ENCODE measurements around the gene EFNA3.

Gene EFNA3

GRCh38 chr1:155070158-155070621, 8.4 kb upstream of the EFNA3 start:
- DNase-seq = no peak

GRCh38 chr1:155070721-155071569, 7.7 kb upstream of the EFNA3 start:
- DNase-seq = no peak

GRCh38 chr1:155071701-155072100, 6.9 kb upstream of the EFNA3 start:
- DNase-seq = no peak

GRCh38 chr1:155072531-155073289, 5.9 kb upstream of the EFNA3 start:
- no peak for DNase-seq

GRCh38 chr1:155073377-155074242, 5.0 kb upstream of the EFNA3 start:
- DNase-seq = no peak

GRCh38 chr1:155075535-155075934, 3.1 kb upstream of the EFNA3 start:
- DNase-seq = no peak

- DNase-seq = no peak
These were observed 2.3 kb upstream of the EFNA3 start for GRCh38 chr1:155076371-155076770.

- DNase-seq = no peak
These were observed 1.3 kb upstream of the EFNA3 start for GRCh38 chr1:155077346-155077745.

GRCh38 chr1:155077758-155078445, 735 bp upstream of the EFNA3 start:
- no peak for DNase-seq

GRCh38 chr1:155079210-155079486, 511 bp downstream of the EFNA3 start:
- no peak for DNase-seq

- DNase-seq = no peak
These were observed 1.1 kb downstream of the EFNA3 start for GRCh38 chr1:155079487-155080311.

- no peak for DNase-seq
These were observed 1.9 kb downstream of the EFNA3 start for GRCh38 chr1:155080312-155081228.

GRCh38 chr1:155081472-155082300, 3.0 kb downstream of the EFNA3 start:
- no peak for DNase-seq

- DNase-seq = no peak
These were observed 3.8 kb downstream of the EFNA3 start for GRCh38 chr1:155082301-155083051.

GRCh38 chr1:155083052-155083541, 4.5 kb downstream of the EFNA3 start:
- no peak for DNase-seq

GRCh38 chr1:155083865-155084721, 5.5 kb downstream of the EFNA3 start:
- no peak for DNase-seq

GRCh38 chr1:155084722-155085503, 6.3 kb downstream of the EFNA3 start:
- DNase-seq = no peak
